Activated gamma-delta T cell treated with anti-CD3 and anti-CD28 coated beads, Interleukin-2, amount 50 U/mL, for 16 hours (primary cell): ENCODE results near the gene LPAR2.
A peak's percentile ranks its signal among the peaks of the same experiment; 100 is the strongest.
"Not testable (repeated sequence)": the region's sequence is repeated elsewhere in the genome, so short reads cannot be mapped to it uniquely, and the experiment has no call there.

Source experiments
- DNase-seq: peaks from one replicate; pipeline ENCODE4 v3.0.0-alpha.2; 2020; ENCODE audit warnings: low read depth

LPAR2 gene

DNA sequence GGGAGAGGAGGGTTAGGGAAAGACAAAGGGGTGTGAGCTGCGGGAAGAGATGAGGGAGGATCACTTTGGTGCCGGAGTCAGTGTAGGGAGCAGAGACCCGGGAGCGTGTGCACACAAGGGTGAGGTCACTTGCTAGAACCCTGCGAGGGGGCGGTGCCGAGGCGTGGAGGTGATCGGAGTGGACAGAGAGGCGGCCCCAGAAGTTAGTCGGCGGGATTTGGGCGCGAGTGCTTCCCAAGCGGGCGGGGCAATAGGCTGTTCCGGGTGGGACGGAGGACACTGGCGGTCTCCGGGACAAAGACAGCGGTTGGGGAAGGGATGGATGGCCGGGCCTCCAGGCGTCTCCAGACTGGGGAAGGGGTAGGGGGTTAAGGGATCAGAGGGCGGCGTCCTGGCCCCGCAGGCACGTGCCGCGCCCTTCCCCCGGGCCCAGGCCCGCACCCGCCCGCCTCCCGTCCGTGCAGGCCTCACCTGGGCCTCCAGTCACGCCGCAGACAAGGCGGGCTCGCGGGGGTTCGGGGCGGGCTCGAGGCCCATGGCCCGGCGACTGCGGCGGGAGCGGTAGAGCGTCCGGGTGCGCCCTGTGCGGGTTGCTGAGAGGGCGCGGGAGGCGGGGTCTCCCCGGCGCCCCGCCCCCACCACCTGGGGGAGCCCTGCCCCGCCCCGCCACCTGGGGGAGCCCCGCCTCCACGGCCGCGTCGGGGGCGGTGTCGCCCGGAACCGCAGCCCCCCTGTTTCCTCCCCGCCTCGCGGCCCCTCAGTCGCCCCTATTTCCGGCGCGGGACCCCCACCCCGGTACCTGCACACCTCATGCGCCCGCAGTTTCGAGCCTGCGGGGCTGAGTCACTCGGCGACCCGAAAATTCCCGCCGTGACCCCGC, at the start of gene LPAR2:
Gene LPAR2, minus strand, starts transcription at position 600 of the 880 bp plus-strand sequence. CDS start 945 bp downstream, outside the sequence.
- peak; percentile 66 for DNase-seq

DNA sequence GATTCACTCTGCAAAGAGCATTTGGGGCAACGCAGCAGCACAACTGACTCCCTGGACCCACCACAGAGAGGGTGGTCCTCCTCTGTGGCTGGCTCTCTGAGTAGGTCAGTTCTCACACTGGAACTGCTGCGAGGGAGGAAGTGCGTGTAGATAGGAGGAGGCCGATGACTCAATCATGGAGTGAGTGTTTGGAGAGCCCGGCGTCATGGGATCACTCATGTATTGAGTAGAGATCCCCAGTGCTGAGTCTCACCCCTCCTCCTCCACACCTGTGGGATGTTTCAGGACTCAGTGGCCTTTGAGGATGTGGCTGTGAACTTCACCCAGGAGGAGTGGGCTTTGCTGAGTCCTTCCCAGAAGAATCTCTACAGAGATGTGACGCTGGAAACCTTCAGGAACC, 49.6 kb upstream of the LPAR2 start:
- DNase-seq: no peak

DNA sequence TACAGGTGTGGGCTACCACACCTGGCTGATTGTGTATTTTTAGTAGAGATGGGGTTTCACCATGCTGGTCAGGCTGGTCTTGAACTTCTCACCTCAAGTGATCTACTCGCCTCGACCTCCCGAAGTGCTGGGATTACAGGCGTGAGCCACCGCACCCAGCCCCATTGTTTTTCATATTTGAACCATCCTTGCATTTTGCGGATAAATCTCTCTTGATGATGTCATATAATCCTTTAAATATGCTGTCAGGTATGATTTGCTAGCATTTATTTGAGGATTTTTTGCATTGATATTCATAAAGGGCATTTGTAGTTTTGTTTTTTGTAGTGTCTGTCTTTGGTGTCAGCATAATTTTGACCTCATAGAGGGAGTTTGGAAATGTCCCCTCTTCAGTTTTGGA, 46.3 kb upstream of the LPAR2 start:
- no peak for DNase-seq

DNA sequence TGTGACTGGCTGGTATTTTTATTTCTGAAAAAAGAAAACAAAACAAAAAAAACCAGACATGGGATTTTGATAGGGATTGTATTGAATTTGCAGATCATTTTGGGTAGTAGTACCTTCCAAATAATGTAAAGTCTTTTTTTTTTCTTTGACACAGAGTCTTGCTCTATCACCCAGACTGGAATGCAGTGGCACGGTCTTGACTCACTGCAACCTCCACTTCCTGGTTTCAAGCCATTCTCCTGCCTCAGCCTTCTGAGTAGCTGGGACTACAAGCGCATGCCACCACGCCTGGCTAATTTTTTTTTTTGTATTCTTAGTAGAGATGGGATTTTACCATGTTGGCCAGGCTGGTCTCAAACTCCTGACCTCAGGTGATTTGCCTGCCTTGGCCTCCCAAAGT, 44.8 kb upstream of the LPAR2 start:
- no peak for DNase-seq

DNA sequence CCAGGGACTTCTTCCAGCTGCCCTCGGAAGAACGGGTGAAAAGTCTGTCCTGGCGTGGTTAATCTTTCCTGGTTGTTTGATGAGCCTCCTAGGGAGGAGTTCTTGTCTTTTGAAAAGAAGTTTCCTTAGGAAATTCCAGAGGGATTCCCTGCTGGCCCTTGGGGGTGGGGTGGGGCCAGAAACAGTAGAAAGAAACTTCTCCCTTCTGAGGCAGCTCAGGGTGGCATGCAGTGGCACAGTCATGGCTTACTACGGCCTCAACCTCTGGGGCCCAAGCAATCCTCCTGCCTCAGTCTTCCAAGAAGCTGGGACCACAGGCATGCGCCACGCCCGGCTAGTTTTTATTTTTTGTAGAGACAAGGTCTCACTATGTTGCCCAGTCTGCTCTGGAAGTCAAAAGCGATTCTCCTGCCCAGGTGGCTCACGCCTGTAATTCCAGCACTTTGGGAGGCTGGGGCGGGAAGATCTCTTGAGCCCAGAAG, 42.1 kb upstream of the LPAR2 start:
- DNase-seq: no peak

DNA sequence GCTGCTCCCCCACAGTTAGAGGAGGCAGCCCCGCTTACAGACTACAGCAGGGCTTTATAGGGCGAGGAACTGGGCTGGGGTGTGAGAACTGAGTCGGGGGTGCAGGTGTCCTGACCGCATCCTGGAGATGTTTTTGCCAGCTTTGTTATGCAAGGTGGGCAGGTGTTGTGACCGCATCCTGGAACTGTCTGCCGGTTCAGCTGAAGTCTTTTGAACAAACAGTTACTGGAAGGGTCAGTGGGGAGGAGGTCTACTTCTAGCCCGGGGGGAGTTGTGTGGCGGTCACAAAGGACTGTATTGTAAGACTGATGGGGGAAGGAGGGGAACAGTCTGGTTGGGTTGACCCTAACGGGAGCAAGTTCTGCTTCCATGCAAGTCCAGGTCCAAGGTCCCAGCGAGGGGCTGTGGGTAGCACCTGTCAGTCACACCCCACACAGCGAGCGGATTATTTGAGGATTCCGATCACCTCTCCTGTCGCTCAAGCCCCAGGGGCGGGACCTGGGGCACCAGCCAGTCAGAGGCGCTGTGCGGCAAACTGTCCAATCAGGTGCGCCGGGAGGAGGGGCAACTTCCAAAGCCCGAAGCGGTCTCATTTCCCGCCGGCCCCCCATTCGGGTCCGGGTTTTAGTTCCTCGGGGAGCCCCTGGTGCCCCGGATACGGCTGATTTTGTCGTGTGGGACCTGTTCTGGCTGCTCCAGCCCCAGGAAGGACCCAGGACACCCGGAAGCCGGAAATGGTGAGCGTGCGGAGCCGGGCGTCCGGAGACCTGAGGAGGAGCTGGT, 40.4 kb upstream of the LPAR2 start, which contains the start of gene ZNF101:
Gene ZNF101, plus strand, starts transcription at position 610 of the 783 bp plus-strand sequence. Its CDS starts 125 bp downstream, at position 735.
- DNase-seq: peak; percentile 94

DNA sequence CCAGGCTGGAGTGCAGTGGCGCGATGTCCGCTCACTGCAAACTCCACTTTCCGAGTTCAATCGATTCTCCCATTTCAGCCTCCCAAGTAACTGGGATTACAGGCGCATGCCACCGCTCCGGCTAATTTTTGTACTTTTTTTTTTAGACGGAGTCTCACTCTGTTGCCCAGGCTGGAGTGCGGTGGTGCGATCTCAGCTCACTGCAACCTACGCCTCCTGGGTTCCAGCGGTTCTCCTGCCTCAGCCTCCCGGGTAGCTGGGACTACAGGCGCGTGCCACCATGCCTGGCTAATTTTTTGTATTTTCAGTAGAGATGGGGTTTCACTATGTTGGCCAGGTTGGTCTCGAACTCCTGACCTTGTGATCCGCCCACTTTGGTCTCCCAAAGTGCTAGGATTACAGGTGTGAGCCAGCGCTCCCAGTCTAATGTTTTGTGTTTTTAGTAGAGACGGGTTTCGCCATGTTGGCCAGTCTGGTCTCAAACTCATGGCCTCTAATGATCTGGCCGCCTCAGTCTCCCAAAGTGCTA, 37.5 kb upstream of the LPAR2 start:
- DNase-seq: not testable (repeated sequence)

DNA sequence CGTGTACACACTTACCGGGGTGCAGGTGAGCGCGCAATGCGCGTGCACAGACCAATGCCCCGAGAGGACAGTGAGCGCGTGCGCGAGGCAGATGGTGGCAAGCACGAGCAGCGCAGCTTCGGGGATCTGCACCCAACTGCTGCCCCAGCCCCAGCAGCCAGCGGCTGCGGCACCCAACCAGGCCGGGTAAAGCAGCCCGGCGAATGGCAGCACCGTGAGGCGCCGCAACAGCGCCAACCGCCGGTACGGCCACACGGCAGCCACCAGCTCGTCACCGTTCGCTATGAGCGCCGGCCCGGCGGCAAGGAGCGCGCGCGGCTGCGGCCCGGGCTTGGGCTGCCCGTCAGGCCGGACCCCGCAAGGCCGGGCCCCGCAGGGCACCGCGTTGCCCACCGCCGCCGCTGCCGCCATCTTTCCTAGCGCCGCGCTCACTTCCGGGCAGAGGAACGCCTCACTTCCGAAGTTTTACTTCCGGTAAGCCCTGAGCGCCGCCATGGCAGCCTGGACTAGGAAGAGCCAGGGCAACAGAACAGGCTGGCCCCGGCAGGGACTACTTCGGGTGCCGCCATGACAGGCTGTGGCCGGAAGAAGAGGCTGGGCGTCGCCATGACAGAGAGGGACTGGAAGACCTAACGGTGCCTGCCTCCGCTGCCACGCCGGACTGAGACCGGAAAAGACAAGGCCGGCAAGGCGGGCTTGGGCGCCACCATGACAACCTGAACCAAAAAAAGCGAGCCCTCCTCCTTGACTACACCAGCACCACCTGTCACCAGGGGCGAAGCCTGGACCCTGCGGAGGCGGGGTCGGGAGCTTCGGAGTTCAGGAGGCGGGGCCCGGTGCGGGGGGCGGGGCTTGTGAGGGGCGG, 35.5 kb upstream of the LPAR2 start, which contains the start of gene ATP13A1:
Gene ATP13A1, minus strand, starts transcription at position 421 of the 865 bp plus-strand sequence. Its CDS starts 10 bp downstream, at position 411.
- peak; percentile 92 for DNase-seq

DNA sequence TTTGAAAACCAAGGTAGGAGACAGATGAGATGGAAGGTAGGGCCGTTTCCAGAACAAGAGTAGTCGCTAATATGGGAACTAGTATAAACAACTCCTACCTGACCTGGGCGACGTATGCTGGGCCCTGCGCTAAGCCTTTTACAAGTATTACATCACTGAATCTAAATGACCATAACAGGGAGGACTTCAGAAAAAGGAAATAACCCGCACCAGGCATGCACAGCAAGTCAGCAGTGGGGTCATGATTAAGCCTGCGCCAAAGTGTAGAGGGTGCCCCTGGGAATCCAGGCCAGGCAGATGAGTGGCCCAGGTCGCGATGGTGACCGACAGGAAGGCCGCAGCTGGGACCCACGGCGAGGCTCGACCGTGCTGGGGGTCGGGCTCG, 34.8 kb upstream of the LPAR2 start:
- DNase-seq: no peak

DNA sequence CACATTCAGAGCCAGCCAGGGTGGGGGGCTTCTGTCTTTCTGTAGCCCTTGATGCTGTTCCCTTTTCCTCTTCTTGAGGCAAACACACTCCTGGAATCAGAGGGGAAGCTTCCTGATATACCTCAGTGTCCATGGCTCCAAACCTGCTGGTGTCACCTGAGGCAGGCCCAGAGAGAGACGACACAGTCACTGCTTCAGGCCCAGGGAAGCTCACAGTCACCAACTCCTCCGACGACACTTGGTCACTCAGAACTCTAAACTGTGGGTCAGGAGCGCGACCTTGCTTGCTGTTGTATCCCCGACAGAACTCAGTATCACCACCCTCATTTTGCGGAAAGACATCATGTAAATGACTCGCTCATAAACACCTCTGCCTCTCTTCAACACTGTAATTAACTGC, 34.3 kb upstream of the LPAR2 start:
- no peak for DNase-seq

DNA sequence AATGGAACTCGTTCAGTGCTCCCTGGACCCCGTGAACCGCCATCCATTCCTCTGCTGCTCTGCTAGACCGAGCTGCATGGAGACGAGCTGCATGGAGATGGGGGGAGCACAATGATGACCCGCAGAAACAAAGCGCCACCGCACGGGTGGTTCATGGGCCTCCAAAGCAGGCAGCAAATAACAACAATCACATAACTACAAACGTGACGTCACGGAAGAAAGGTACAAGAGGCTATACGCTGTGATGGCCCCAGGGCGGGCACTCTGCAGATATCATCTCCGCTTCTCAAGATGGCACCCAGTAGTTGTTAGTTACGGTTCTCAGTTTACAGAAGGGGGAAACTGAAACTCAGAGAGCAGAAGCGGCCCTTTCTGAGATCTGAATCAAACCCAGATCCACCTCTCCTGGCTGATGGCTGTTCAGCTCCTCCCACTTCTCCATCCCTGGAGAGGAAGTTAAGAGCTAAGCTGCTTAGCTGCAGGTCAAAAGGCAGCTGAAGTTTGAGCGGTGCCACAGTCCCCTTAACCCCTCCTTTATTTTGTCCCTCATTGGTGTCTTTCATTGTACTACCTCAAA, 33.7 kb upstream of the LPAR2 start:
- no peak for DNase-seq

DNA sequence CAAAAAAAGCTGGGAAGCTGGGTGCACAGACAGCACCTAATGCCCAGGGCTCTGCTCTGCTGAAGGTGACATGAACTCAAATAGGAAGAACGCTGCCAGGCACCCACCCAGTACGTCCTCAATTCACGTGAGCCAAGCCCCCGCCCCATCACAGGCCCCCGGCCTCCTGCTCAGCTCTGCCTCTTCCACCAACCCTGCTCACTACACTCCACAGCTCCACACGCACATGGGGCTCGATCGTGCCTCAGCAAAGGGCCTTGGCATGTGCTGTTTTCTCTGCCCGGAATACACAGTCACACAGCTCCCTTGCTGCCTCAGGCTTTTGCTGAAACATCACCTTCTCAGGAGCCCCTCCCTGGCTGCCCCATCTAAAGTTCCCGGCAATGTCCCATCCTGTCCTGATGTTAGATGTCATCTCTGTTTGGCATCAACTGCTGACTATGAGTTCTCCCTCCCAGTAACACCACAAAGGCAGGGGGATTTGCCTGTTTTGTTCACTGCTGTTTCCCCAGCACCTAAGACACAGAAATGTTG, 33.2 kb upstream of the LPAR2 start:
- no peak for DNase-seq

DNA sequence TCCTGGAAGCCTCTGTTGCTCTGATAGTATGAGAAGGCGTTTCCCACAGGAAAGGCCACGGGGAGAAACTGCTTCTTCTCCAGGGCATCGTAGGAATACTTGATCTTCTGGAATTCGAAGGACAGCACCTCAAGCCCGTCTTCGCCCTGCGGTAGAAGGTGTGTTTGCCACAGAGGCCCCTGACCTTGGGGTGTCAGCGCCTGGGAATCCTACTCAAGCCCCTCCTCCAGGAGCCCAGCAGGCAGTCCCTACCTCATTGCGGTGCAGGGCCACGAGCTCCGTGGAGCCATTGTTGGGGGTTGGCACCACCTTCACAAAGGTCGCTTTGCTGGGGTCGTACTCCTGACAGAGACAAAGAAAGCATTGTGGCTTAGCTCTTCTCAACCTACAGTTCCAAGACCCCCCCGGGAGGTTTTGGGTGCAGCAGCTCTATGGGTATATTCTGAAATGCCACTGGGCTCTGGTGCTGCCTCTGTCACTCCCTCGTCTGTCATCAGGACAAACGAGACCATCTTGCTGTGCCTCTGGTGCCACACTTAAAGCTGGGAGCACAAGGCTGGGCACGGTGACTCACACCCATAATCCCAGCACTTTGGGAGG, 31.7 kb upstream of the LPAR2 start:
- no peak for DNase-seq

DNA sequence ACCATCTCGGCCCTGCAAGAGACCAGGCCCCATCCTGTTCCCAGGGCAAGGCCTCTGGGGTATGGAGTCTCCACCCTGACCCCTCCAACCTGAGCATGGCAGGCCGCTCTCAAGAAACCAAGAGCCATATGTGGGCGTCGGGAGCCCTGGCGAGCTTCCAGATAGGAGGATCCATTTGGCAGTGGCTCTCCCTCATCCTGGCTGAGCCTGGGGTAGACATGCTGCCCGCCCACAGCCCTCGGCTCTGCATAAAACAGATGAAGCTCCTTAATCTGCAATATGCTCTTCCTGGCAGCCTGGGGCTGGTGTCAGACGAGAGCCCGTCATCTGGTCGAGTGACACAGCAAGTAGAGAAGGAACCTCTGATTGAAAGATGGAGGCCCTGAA, 29.4 kb upstream of the LPAR2 start:
- no peak for DNase-seq

DNA sequence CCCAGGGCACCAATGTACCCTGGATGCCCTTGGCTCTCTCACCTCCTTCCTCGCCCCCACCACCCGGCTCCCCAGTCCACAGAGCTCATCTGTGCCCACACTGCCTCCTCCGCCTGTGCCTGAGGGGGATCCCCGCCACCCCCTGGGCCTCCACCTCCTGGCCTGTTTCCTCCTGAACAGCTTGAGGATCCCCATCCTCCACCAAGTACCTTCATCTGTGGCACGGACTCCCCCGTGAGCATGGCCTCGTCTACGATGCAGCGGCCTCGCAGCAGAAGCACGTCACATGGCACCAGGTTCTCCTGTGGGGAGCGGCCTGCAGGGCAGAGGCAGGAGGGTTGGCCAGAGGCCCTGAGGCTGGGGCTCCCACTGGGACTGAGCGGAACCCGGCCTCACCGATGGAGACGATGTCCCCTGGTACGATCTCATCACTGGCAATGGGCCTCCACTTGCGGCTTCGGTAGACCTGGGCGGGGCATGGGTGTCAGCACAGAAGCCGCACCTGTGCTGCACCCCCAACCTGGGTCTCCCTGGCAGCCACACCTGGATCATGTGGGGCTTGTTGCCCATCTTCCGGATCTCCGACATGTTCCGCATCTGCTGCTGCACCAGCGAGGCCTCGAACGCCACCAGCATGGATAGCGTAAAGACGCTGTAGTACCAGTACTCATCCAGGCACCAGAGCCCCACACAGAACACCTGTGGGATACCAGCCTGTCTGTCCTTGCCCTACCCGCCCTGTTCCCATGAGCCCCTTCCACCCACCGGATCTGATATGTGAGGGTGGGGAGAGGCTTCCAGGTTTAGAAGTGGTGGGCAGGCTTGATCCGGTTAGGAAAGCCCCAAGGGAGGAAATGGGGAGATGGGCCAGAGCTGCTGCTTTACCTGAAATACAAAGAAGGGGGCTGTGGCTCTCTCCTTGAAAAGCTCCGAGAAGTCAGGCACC, 28.7 kb upstream of the LPAR2 start:
- DNase-seq: no peak

DNA sequence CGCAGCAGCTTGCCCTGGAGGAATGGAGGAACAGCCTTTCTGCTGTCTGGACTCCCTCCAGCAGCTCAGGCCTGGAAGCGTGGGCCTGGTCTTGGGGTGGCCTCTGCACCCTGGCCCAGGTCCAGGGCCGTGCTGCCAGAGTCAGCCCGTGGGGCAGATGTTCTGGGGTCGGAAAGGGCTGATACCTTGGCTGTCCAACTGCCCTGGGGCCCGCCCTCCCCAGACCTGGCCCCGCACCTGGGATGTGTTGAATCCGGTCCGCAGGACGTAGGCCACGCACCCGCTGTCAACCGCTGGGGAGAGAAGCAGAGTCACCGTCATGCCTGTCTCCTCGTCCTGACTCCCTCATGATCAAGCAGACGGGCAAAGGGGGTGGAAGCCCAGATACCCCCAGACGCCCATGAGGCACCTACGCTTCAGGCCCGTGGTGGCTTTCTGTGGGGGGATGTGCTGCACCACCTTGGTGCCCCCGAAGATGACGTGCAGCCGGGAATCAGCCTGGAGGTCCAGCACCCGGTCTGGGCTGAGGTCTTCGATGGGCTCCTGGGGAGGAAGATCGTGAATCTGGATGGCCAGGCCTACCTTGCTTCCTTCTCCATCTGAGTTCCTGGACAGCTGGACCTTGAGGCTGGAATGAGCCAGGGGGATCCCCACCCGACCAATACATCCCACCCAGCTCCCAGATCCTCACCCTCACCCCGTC, 27.8 kb upstream of the LPAR2 start:
- no peak for DNase-seq

DNA sequence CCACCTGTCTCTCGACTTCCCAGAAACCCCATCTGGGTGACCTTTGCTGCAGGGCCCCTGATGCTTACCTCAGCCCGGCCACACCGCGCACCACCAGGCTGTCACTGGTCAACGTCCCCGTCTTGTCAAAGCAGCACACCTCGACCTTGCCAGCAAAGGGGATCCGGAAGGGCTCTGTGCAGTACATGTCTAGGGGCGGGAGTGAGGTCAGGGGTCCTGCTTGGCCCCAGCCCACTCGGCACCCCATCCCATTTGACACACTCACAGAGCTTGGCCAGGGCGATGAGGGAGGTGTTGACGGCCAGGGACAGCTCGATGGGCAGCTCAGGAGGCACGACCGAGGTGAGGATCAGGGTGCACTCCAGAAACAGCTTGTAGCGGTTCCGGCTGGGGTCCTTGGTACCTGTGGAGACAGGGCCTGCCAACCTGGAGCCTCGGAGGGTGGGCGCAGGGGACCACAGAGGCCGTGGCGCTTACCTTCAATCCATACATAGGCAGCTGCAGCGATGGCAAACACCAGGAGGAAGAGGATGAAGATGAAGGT, 27.1 kb upstream of the LPAR2 start:
- no peak for DNase-seq

DNA sequence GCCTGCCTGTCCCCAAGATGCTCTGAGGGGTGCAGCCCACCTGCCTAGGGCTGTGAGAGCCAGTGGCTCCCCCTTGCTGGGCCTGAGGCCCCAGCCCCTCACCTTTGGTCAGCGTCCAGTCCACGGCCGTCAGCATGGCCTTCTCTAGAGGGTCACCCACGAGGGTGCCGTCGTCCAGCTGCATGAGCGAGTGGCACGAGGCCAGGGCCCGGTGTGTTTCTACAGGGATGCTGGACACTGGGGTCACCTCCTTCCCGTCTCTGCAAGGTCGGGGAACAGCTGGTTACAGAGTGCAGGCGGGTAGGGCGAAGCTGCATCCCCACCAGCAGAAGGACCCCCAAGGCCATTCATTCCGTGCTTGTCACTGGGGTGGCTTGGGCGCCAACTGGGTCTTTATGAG, 26.4 kb upstream of the LPAR2 start:
- DNase-seq: no peak
